ENCODE data around the gene CS. TPM values are rescaled to one million over a fixed set of nuclear protein-coding genes. Genes with fewer than 3 reads are reported as not detected.
"Not testable (repeated sequence)": the region's sequence is repeated elsewhere in the genome, so short reads cannot be mapped to it uniquely, and the experiment has no call there.

CS gene
- total RNA-seq, 1 donor from 2014 or later: 64.8 TPM

GRCh38 chr12:56338308-56339157 lies 38.4 kb upstream of the CS start, which contains the start of gene IL23A:
Gene IL23A (plus strand): TSS chr12:56338884. CDS start chr12:56339045, 161 bp downstream.
- FAIRE-seq: no peak
- H3K36me3 ChIP-seq (ENCODE audit: control insufficient read depth, insufficient read depth, low read length): peaks cover 3% of the 10 kb centered on the region
- peak; percentile 93 for DNase-seq (ENCODE audit: low read depth)
- no peak for TF ChIP-seq CTCF (IDR thresholded peaks at IDR 0.05; ENCODE audit: insufficient read depth, low read length, severe bottlenecking)
- H3K27me3 ChIP-seq (ENCODE audit: control insufficient read depth, insufficient read depth, low read length): no peaks in the 10 kb centered on the region
- H3K4me3 ChIP-seq (ENCODE audit: low read depth, low read length): no peak within 1 kb of the TSS

- H3K36me3 ChIP-seq (ENCODE audit: control insufficient read depth, insufficient read depth, low read length): peaks cover 1% of the 10 kb centered on the region
- H3K27me3 ChIP-seq (ENCODE audit: control insufficient read depth, insufficient read depth, low read length): no peaks in the 10 kb centered on the region
- FAIRE-seq (no peak), DNase-seq (ENCODE audit: low read depth) (peak; percentile 10)
- H3K4me3 ChIP-seq (ENCODE audit: low read depth, low read length): no peak overlapping the region
- no peak for TF ChIP-seq CTCF (IDR thresholded peaks at IDR 0.05; ENCODE audit: insufficient read depth, low read length, severe bottlenecking)
Measured at GRCh38 chr12:56337753-56338251, 37.7 kb upstream of the CS start.

GRCh38 chr12:56336361-56337167 lies 36.4 kb upstream of the CS start:
- no peak overlapping the region for H3K4me3 ChIP-seq (ENCODE audit: low read depth, low read length)
- H3K27me3 ChIP-seq (ENCODE audit: control insufficient read depth, insufficient read depth, low read length): no peaks in the 10 kb centered on the region
- H3K36me3 ChIP-seq (ENCODE audit: control insufficient read depth, insufficient read depth, low read length): no peaks in the 10 kb centered on the region
- FAIRE-seq (no peak), DNase-seq (ENCODE audit: low read depth) (no peak)
- no peak for TF ChIP-seq CTCF (IDR thresholded peaks at IDR 0.05; ENCODE audit: insufficient read depth, low read length, severe bottlenecking)

GRCh38 chr12:56335527-56335926 lies 35.4 kb upstream of the CS start:
- FAIRE-seq; H3K36me3 ChIP-seq (ENCODE audit: control insufficient read depth, insufficient read depth, low read length); H3K27me3 ChIP-seq (ENCODE audit: control insufficient read depth, insufficient read depth, low read length); H3K4me3 ChIP-seq (ENCODE audit: low read depth, low read length); DNase-seq (ENCODE audit: low read depth): not testable (repeated sequence)

GRCh38 chr12:56334490-56334793 lies 34.3 kb upstream of the CS start:
- no peak for FAIRE-seq
- H3K27me3 ChIP-seq (ENCODE audit: control insufficient read depth, insufficient read depth, low read length): no peaks in the 10 kb centered on the region
- H3K36me3 ChIP-seq (ENCODE audit: control insufficient read depth, insufficient read depth, low read length): no peaks in the 10 kb centered on the region
- DNase-seq (ENCODE audit: low read depth): no peak
- no peak for TF ChIP-seq CTCF (IDR thresholded peaks at IDR 0.05; ENCODE audit: insufficient read depth, low read length, severe bottlenecking)
- H3K4me3 ChIP-seq (ENCODE audit: low read depth, low read length): peak overlapping the region; percentile 45
